Measurements from ENCODE around the gene RNASEH2B.

The RNASEH2B gene

GRCh38 chr13:50909605-50910484 is at the start of gene RNASEH2B:
Gene RNASEH2B (plus strand): TSS chr13:50909791. CDS start chr13:50910077, 286 bp downstream.
- Histone ChIP-seq H3K4me1 (ENCODE audit: insufficient read depth, low read length) (peaks cover 14% of the 10 kb centered on the region), H3K9ac (ENCODE audit: low read depth, low read length) (peak within 1 kb of the TSS; percentile 88), H3K36me3 (ENCODE audit: insufficient read depth, low read length) (no peaks in the 10 kb centered on the region), H3K9me3 (ENCODE audit: control insufficient read depth, insufficient read depth, low read length) (no peaks in the 10 kb centered on the region)

GRCh38 chr13:50864492-50864891 is 45.1 kb upstream of the RNASEH2B start:
- H3K4me1 ChIP-seq (ENCODE audit: insufficient read depth, low read length) = no peaks in the 10 kb centered on the region
- no peaks in the 10 kb centered on the region for H3K9me3 ChIP-seq (ENCODE audit: control insufficient read depth, insufficient read depth, low read length)
- H3K9ac ChIP-seq (ENCODE audit: low read depth, low read length) = no peak overlapping the region
- no peaks in the 10 kb centered on the region for H3K36me3 ChIP-seq (ENCODE audit: insufficient read depth, low read length)

GRCh38 chr13:50866817-50867636 is 42.6 kb upstream of the RNASEH2B start:
- Histone ChIP-seq H3K4me1 (ENCODE audit: insufficient read depth, low read length) (no peaks in the 10 kb centered on the region), H3K9me3 (ENCODE audit: control insufficient read depth, insufficient read depth, low read length) (no peaks in the 10 kb centered on the region), H3K9ac (ENCODE audit: low read depth, low read length) (no peak overlapping the region), H3K36me3 (ENCODE audit: insufficient read depth, low read length) (no peaks in the 10 kb centered on the region)

GRCh38 chr13:50867637-50867945 is 42.0 kb upstream of the RNASEH2B start:
- Histone ChIP-seq H3K4me1 (ENCODE audit: insufficient read depth, low read length) (no peaks in the 10 kb centered on the region), H3K9me3 (ENCODE audit: control insufficient read depth, insufficient read depth, low read length) (no peaks in the 10 kb centered on the region), H3K9ac (ENCODE audit: low read depth, low read length) (no peak overlapping the region), H3K36me3 (ENCODE audit: insufficient read depth, low read length) (no peaks in the 10 kb centered on the region)

GRCh38 chr13:50871405-50871804 is 38.2 kb upstream of the RNASEH2B start:
- no peak overlapping the region for H3K9ac ChIP-seq (ENCODE audit: low read depth, low read length)
- no peaks in the 10 kb centered on the region for H3K36me3 ChIP-seq (ENCODE audit: insufficient read depth, low read length)
- no peaks in the 10 kb centered on the region for H3K9me3 ChIP-seq (ENCODE audit: control insufficient read depth, insufficient read depth, low read length)
- H3K4me1 ChIP-seq (ENCODE audit: insufficient read depth, low read length) = no peaks in the 10 kb centered on the region

- no peak overlapping the region for H3K9ac ChIP-seq (ENCODE audit: low read depth, low read length)
- H3K36me3 ChIP-seq (ENCODE audit: insufficient read depth, low read length) = no peaks in the 10 kb centered on the region
- no peaks in the 10 kb centered on the region for H3K4me1 ChIP-seq (ENCODE audit: insufficient read depth, low read length)
- no peaks in the 10 kb centered on the region for H3K9me3 ChIP-seq (ENCODE audit: control insufficient read depth, insufficient read depth, low read length)
Observed at GRCh38 chr13:50873467-50873866, 36.1 kb upstream of the RNASEH2B start.

GRCh38 chr13:50873991-50874390 is 35.6 kb upstream of the RNASEH2B start:
- H3K36me3 ChIP-seq (ENCODE audit: insufficient read depth, low read length) = no peaks in the 10 kb centered on the region
- H3K9ac ChIP-seq (ENCODE audit: low read depth, low read length) = no peak overlapping the region

GRCh38 chr13:50882816-50883435 is 26.7 kb upstream of the RNASEH2B start:
- Histone ChIP-seq H3K9me3 (ENCODE audit: control insufficient read depth, insufficient read depth, low read length) (no peaks in the 10 kb centered on the region), H3K9ac (ENCODE audit: low read depth, low read length) (no peak overlapping the region), H3K36me3 (ENCODE audit: insufficient read depth, low read length) (no peaks in the 10 kb centered on the region), H3K4me1 (ENCODE audit: insufficient read depth, low read length) (no peaks in the 10 kb centered on the region)

More at GRCh38 chr13:50873991-50874390, 35.6 kb upstream of the RNASEH2B start:
- H3K4me1 ChIP-seq (ENCODE audit: insufficient read depth, low read length) = no peaks in the 10 kb centered on the region
- H3K9me3 ChIP-seq (ENCODE audit: control insufficient read depth, insufficient read depth, low read length) = no peaks in the 10 kb centered on the region

GRCh38 chr13:50883728-50884127 is 25.9 kb upstream of the RNASEH2B start:
- H3K4me1 ChIP-seq (ENCODE audit: insufficient read depth, low read length) = no peaks in the 10 kb centered on the region
- H3K9me3 ChIP-seq (ENCODE audit: control insufficient read depth, insufficient read depth, low read length) = no peaks in the 10 kb centered on the region
- no peak overlapping the region for H3K9ac ChIP-seq (ENCODE audit: low read depth, low read length)
- no peaks in the 10 kb centered on the region for H3K36me3 ChIP-seq (ENCODE audit: insufficient read depth, low read length)

- H3K9ac ChIP-seq (ENCODE audit: low read depth, low read length) = no peak overlapping the region
- no peaks in the 10 kb centered on the region for H3K4me1 ChIP-seq (ENCODE audit: insufficient read depth, low read length)
- H3K36me3 ChIP-seq (ENCODE audit: insufficient read depth, low read length) = no peaks in the 10 kb centered on the region
- no peaks in the 10 kb centered on the region for H3K9me3 ChIP-seq (ENCODE audit: control insufficient read depth, insufficient read depth, low read length)
Observed at GRCh38 chr13:50884265-50884664, 25.3 kb upstream of the RNASEH2B start.

GRCh38 chr13:50887151-50887550 is 22.4 kb upstream of the RNASEH2B start:
- H3K9me3 ChIP-seq (ENCODE audit: control insufficient read depth, insufficient read depth, low read length) = peaks cover 3% of the 10 kb centered on the region; the same call in 1 of the 2 replicates
- peaks cover 4% of the 10 kb centered on the region; the same call in 1 of the 2 replicates for H3K4me1 ChIP-seq (ENCODE audit: insufficient read depth, low read length)
- no peaks in the 10 kb centered on the region for H3K36me3 ChIP-seq (ENCODE audit: insufficient read depth, low read length)
- H3K9ac ChIP-seq (ENCODE audit: low read depth, low read length) = no peak overlapping the region

- peaks cover 3% of the 10 kb centered on the region; the same call in 1 of the 2 replicates for H3K9me3 ChIP-seq (ENCODE audit: control insufficient read depth, insufficient read depth, low read length)
- peaks cover 15% of the 10 kb centered on the region for H3K4me1 ChIP-seq (ENCODE audit: insufficient read depth, low read length)
- no peak overlapping the region for H3K9ac ChIP-seq (ENCODE audit: low read depth, low read length)
- no peaks in the 10 kb centered on the region for H3K36me3 ChIP-seq (ENCODE audit: insufficient read depth, low read length)
Observed at GRCh38 chr13:50888362-50888761, 21.2 kb upstream of the RNASEH2B start.

GRCh38 chr13:50889317-50889716 is 20.3 kb upstream of the RNASEH2B start:
- Histone ChIP-seq H3K36me3 (ENCODE audit: insufficient read depth, low read length) (no peaks in the 10 kb centered on the region), H3K4me1 (ENCODE audit: insufficient read depth, low read length) (peaks cover 23% of the 10 kb centered on the region), H3K9me3 (ENCODE audit: control insufficient read depth, insufficient read depth, low read length) (peaks cover 3% of the 10 kb centered on the region; the same call in 1 of the 2 replicates), H3K9ac (ENCODE audit: low read depth, low read length) (no peak overlapping the region)

- Histone ChIP-seq H3K9ac (ENCODE audit: low read depth, low read length) (no peak overlapping the region), H3K4me1 (ENCODE audit: insufficient read depth, low read length) (peaks cover 28% of the 10 kb centered on the region), H3K9me3 (ENCODE audit: control insufficient read depth, insufficient read depth, low read length) (peaks cover 3% of the 10 kb centered on the region; the same call in 1 of the 2 replicates), H3K36me3 (ENCODE audit: insufficient read depth, low read length) (no peaks in the 10 kb centered on the region)
Observed at GRCh38 chr13:50891206-50891605, 18.4 kb upstream of the RNASEH2B start.
